Measurements from ENCODE around the gene TIE1.
"Not testable (repeated sequence)": the region's sequence is repeated elsewhere in the genome, so short reads cannot be mapped to it uniquely, and the experiment has no call there.

TIE1 gene

GRCh38 chr1:43363283-43363934 is 62.6 kb downstream of the TIE1 start:
- DNase-seq (ENCODE audit: low read depth): no peak

- no peak for DNase-seq (ENCODE audit: low read depth)
Observed at GRCh38 chr1:43363935-43364525, 63.2 kb downstream of the TIE1 start.

GRCh38 chr1:43365678-43366077 is 64.9 kb downstream of the TIE1 start:
- no peak for DNase-seq (ENCODE audit: low read depth)

GRCh38 chr1:43366179-43366578 is 65.4 kb downstream of the TIE1 start:
- no peak for DNase-seq (ENCODE audit: low read depth)

- DNase-seq (ENCODE audit: low read depth): no peak
Observed at GRCh38 chr1:43366601-43367025, 65.8 kb downstream of the TIE1 start.

GRCh38 chr1:43367026-43367903 is 66.5 kb downstream of the TIE1 start:
- DNase-seq (ENCODE audit: low read depth): no peak

GRCh38 chr1:43367904-43368645 is 67.3 kb downstream of the TIE1 start, which contains the start of gene ELOVL1:
ELOVL1 (minus strand) TSS chr1:43368011; CDS start chr1:43365609, 2,402 bp downstream.
- DNase-seq (ENCODE audit: low read depth): peak; percentile 66

- DNase-seq (ENCODE audit: low read depth): no peak
Observed at GRCh38 chr1:43368646-43369020, 67.9 kb downstream of the TIE1 start.

GRCh38 chr1:43369779-43370178 is 69.0 kb downstream of the TIE1 start:
- not testable (repeated sequence) for DNase-seq (ENCODE audit: low read depth)

GRCh38 chr1:43370564-43370963 is 69.8 kb downstream of the TIE1 start:
- DNase-seq (ENCODE audit: low read depth): no peak

GRCh38 chr1:43372172-43372571 is 71.4 kb downstream of the TIE1 start:
- DNase-seq (ENCODE audit: low read depth): no peak
